ENCODE measurements around the gene HTR3B. TPM values are rescaled to one million over a fixed set of nuclear protein-coding genes. Genes with fewer than 3 reads are reported as not detected.

The HTR3B gene
- total RNA-seq, 1 donor from 2014 or later: not detected

GRCh38 chr11:113989916-113990315 is 85.3 kb downstream of the HTR3B start:
- H3K27me3 Mint-ChIP-seq (ENCODE audit: unreplicated experiment): peaks cover 2% of the 10 kb centered on the region
- H3K36me3 Mint-ChIP-seq (ENCODE audit: unreplicated experiment): no peaks in the 10 kb centered on the region
- no peak overlapping the region for H3K4me3 Mint-ChIP-seq (ENCODE audit: unreplicated experiment)
- no peaks in the 10 kb centered on the region for H3K9me3 Mint-ChIP-seq (ENCODE audit: unreplicated experiment)
- no peak for DNase-seq
- H3K4me1 Mint-ChIP-seq (ENCODE audit: low read depth, unreplicated experiment): peaks cover 9% of the 10 kb centered on the region
- TF ChIP-seq, protein P1, sequence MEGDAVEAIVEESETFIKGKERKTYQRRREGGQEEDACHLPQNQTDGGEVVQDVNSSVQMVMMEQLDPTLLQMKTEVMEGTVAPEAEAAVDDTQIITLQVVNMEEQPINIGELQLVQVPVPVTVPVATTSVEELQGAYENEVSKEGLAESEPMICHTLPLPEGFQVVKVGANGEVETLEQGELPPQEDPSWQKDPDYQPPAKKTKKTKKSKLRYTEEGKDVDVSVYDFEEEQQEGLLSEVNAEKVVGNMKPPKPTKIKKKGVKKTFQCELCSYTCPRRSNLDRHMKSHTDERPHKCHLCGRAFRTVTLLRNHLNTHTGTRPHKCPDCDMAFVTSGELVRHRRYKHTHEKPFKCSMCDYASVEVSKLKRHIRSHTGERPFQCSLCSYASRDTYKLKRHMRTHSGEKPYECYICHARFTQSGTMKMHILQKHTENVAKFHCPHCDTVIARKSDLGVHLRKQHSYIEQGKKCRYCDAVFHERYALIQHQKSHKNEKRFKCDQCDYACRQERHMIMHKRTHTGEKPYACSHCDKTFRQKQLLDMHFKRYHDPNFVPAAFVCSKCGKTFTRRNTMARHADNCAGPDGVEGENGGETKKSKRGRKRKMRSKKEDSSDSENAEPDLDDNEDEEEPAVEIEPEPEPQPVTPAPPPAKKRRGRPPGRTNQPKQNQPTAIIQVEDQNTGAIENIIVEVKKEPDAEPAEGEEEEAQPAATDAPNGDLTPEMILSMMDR (IDR thresholded peaks at IDR 0.05; ENCODE audit: partially characterized antibody, unreplicated experiment): no peak
- no peak overlapping the region for H3K27ac Mint-ChIP-seq (ENCODE audit: unreplicated experiment)

DNA sequence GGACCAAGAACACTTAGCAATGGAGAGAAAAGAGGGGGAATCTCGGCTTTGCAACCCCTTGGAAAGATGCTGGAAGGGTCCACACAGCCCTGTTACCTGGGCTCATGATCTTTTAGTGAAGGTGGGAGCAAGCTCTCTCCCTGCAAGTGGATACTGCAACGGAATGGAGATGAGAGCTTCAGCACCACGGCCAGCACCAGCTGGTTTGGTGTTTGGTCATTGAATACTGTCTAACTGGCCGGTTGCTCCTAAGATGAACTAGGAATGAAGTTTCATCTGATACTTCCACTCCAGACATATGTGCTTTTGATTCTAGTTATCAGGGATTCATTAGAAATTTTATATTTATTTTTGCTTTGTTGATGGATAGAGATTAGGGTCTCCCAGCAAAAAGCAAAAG is 86.6 kb downstream of the HTR3B start:
- no peak for DNase-seq
- Mint-ChIP-seq H3K27me3 (ENCODE audit: unreplicated experiment) (no peaks in the 10 kb centered on the region), H3K9me3 (ENCODE audit: unreplicated experiment) (no peaks in the 10 kb centered on the region), H3K36me3 (ENCODE audit: unreplicated experiment) (no peaks in the 10 kb centered on the region), H3K27ac (ENCODE audit: unreplicated experiment) (no peak overlapping the region), H3K4me3 (ENCODE audit: unreplicated experiment) (no peak overlapping the region), H3K4me1 (ENCODE audit: low read depth, unreplicated experiment) (peaks cover 9% of the 10 kb centered on the region)
- TF ChIP-seq, protein P1 (IDR thresholded peaks at IDR 0.05; ENCODE audit: partially characterized antibody, unreplicated experiment): no peak

DNA sequence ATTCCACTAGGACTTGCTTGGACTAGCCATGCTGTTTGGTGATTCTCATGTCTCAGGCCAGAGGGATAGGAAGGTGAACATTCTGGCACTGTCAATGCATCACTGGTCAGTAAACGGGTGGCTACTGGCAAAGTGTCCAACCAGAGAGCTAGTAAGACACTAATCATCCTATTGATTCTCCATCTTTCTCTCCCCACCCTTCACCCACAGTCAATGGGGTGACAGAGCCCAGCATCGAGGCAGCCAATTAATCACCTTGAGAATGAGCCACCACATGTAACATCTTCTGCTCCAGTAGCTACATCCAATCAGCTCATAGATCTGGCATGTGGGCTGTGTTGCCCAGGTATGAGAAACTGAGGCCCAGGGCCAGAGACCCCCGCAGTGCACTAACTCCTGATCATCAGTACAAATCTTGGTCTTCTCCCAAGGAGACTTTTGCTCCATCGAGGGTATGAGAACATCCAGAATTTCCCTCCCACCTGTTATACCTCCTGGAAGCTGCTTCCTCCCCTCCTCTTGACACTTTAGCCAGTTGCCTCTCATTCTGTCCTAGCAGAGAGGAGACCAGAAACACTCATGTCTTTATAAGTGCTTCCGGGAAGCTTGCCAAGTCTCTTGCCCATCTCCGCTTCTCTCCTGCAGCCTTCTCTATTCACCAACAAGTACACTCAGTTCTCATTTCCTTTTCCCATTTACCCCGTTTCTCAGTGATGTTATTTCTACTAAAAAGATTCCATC is 87.3 kb downstream of the HTR3B start:
- TF ChIP-seq, protein P1 (IDR thresholded peaks at IDR 0.05; ENCODE audit: partially characterized antibody, unreplicated experiment): no peak
- Mint-ChIP-seq H3K9me3 (ENCODE audit: unreplicated experiment) (no peaks in the 10 kb centered on the region), H3K36me3 (ENCODE audit: unreplicated experiment) (no peaks in the 10 kb centered on the region), H3K27ac (ENCODE audit: unreplicated experiment) (no peak overlapping the region), H3K4me3 (ENCODE audit: unreplicated experiment) (no peak overlapping the region), H3K27me3 (ENCODE audit: unreplicated experiment) (no peaks in the 10 kb centered on the region), H3K4me1 (ENCODE audit: low read depth, unreplicated experiment) (peaks cover 9% of the 10 kb centered on the region)
- no peak for DNase-seq

- Mint-ChIP-seq H3K4me1 (ENCODE audit: low read depth, unreplicated experiment) (peaks cover 9% of the 10 kb centered on the region), H3K9me3 (ENCODE audit: unreplicated experiment) (no peaks in the 10 kb centered on the region), H3K27me3 (ENCODE audit: unreplicated experiment) (peaks cover 3% of the 10 kb centered on the region), H3K36me3 (ENCODE audit: unreplicated experiment) (no peaks in the 10 kb centered on the region), H3K4me3 (ENCODE audit: unreplicated experiment) (no peak overlapping the region), H3K27ac (ENCODE audit: unreplicated experiment) (no peak overlapping the region)
- TF ChIP-seq, protein P1 (IDR thresholded peaks at IDR 0.05; ENCODE audit: partially characterized antibody, unreplicated experiment): no peak
- peak; percentile 33 for DNase-seq
These were observed 88.0 kb downstream of the HTR3B start for GRCh38 chr11:113992459-113993110.

Data from glutamatergic neuron (in vitro differentiated cells).